ENCODE results near the gene BGN. TPM values are rescaled to one million over a fixed set of nuclear protein-coding genes. Genes with fewer than 3 reads are reported as not detected.

BGN gene
- total RNA-seq, 1 experiment from 2014 or later: 2.9 TPM

DNA sequence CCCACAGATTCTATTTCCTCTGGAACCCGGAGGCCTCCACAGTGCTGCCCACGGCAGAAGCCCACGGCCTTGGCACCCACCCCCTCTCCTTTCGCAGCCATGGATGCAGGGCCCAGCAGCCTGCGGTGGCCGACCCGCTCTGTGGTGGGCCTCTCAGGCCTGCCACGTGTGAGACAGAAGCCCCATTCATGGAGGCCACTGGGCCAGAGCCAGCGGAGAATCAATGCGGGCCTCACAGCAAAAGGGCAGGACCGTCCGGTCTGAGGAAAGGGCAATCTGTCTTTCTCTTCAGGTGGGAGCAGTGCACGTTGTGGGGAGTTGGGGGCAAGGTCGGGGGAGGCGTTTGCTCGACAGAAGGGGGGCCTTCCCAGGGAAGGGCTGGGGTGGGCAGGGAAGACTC, 16.0 kb upstream of the BGN start:
- TF ChIP-seq POLR2AphosphoS5 (IDR thresholded peaks at IDR 0.05; ENCODE audit: low read depth, low read length) (no peak), TCF7L2 (IDR thresholded peaks at IDR 0.05; ENCODE audit: low read depth, low read length) (no peak), SIN3A (IDR thresholded peaks at IDR 0.05; ENCODE audit: borderline replicate concordance, insufficient read depth, low read depth, low read length) (no peak)
- TF ChIP-seq, protein P1, sequence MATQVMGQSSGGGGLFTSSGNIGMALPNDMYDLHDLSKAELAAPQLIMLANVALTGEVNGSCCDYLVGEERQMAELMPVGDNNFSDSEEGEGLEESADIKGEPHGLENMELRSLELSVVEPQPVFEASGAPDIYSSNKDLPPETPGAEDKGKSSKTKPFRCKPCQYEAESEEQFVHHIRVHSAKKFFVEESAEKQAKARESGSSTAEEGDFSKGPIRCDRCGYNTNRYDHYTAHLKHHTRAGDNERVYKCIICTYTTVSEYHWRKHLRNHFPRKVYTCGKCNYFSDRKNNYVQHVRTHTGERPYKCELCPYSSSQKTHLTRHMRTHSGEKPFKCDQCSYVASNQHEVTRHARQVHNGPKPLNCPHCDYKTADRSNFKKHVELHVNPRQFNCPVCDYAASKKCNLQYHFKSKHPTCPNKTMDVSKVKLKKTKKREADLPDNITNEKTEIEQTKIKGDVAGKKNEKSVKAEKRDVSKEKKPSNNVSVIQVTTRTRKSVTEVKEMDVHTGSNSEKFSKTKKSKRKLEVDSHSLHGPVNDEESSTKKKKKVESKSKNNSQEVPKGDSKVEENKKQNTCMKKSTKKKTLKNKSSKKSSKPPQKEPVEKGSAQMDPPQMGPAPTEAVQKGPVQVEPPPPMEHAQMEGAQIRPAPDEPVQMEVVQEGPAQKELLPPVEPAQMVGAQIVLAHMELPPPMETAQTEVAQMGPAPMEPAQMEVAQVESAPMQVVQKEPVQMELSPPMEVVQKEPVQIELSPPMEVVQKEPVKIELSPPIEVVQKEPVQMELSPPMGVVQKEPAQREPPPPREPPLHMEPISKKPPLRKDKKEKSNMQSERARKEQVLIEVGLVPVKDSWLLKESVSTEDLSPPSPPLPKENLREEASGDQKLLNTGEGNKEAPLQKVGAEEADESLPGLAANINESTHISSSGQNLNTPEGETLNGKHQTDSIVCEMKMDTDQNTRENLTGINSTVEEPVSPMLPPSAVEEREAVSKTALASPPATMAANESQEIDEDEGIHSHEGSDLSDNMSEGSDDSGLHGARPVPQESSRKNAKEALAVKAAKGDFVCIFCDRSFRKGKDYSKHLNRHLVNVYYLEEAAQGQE (IDR thresholded peaks at IDR 0.05; ENCODE audit: insufficient read depth in 1 of 2, low read depth in 2 of 2, low read length in 1 of 2): no peak
- TF ChIP-seq, protein P2, sequence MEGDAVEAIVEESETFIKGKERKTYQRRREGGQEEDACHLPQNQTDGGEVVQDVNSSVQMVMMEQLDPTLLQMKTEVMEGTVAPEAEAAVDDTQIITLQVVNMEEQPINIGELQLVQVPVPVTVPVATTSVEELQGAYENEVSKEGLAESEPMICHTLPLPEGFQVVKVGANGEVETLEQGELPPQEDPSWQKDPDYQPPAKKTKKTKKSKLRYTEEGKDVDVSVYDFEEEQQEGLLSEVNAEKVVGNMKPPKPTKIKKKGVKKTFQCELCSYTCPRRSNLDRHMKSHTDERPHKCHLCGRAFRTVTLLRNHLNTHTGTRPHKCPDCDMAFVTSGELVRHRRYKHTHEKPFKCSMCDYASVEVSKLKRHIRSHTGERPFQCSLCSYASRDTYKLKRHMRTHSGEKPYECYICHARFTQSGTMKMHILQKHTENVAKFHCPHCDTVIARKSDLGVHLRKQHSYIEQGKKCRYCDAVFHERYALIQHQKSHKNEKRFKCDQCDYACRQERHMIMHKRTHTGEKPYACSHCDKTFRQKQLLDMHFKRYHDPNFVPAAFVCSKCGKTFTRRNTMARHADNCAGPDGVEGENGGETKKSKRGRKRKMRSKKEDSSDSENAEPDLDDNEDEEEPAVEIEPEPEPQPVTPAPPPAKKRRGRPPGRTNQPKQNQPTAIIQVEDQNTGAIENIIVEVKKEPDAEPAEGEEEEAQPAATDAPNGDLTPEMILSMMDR (IDR thresholded peaks at IDR 0.05): no peak
- ChIA-PET CTCF (no interaction called here), POLR2A (no interaction called here)
- DNase-seq (ENCODE audit: low read depth, low spot score): no peak
- Histone ChIP-seq H3K4me1 (ENCODE audit: control insufficient read depth, insufficient read depth, low read length) (no peaks in the 10 kb centered on the region), H3K36me3 (ENCODE audit: control insufficient read depth, insufficient read depth, low read length) (no peaks in the 10 kb centered on the region), H3K4me3 (ENCODE audit: low read depth in 2 of 2, low read length in 2 of 2) (no peak overlapping the region), H3K27me3 (ENCODE audit: control insufficient read depth, insufficient read depth, low read length) (no peaks in the 10 kb centered on the region), H3K27ac (ENCODE audit: low read length) (no peak overlapping the region), H3K9me3 (ENCODE audit: control insufficient read depth, insufficient read depth, low read depth, low read length) (no peaks in the 10 kb centered on the region)
- BruUV-seq (replicated peaks): no TSS peak
- intact Hi-C loops (cut with micrococcal nuclease; ENCODE audit: unreplicated experiment): no loop called here
- in situ Hi-C loops (cut with HindIII; ENCODE audit: low pct_unique_long_range_greater_than_20kb, low sequenced_read_pairs): no loop called here
- ATAC-seq: no peak

DNA sequence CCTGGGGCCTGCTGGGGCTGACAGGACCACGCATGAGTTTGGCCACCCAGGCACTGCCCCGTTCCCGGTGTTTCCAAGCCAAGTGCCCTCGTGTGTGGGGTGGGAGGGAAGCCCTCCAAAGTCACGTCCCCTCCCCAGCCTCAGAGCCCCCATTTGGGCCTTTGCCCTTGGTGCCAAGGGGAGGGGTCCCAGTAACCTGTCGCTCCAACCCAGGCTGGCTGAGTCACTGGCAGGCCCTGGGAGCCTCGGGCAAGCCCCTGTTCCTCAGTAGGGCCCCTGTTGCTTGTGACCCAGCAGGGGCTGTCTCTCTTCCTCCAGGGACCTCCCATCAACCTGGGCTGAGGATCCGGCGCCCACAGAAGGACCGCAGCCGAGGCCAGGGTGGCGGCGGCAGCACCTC, 13.7 kb upstream of the BGN start:
- no TSS peak for BruUV-seq (replicated peaks)
- Histone ChIP-seq H3K36me3 (ENCODE audit: control insufficient read depth, insufficient read depth, low read length) (no peaks in the 10 kb centered on the region), H3K9me3 (ENCODE audit: control insufficient read depth, insufficient read depth, low read depth, low read length) (no peaks in the 10 kb centered on the region), H3K4me3 (ENCODE audit: low read depth in 2 of 2, low read length in 2 of 2) (no peak overlapping the region), H3K4me1 (ENCODE audit: control insufficient read depth, insufficient read depth, low read length) (no peaks in the 10 kb centered on the region), H3K27ac (ENCODE audit: low read length) (no peak overlapping the region), H3K27me3 (ENCODE audit: control insufficient read depth, insufficient read depth, low read length) (no peaks in the 10 kb centered on the region)
- no peak for TF ChIP-seq SIN3A (IDR thresholded peaks at IDR 0.05; ENCODE audit: borderline replicate concordance, insufficient read depth, low read depth, low read length)
- TF ChIP-seq, protein P2 (IDR thresholded peaks at IDR 0.05): no peak
- no peak for TF ChIP-seq POLR2AphosphoS5 (IDR thresholded peaks at IDR 0.05; ENCODE audit: low read depth, low read length)
- TF ChIP-seq TCF7L2 (IDR thresholded peaks at IDR 0.05; ENCODE audit: low read depth, low read length): no peak
- TF ChIP-seq, protein P1 (IDR thresholded peaks at IDR 0.05; ENCODE audit: insufficient read depth in 1 of 2, low read depth in 2 of 2, low read length in 1 of 2): no peak
- intact Hi-C loops (cut with micrococcal nuclease; ENCODE audit: unreplicated experiment) (no loop called here), in situ Hi-C loops (cut with HindIII; ENCODE audit: low pct_unique_long_range_greater_than_20kb, low sequenced_read_pairs) (no loop called here)
- ChIA-PET CTCF (no interaction called here), POLR2A (no interaction called here)
- DNase-seq (ENCODE audit: low read depth, low spot score): no peak
- no peak for ATAC-seq

All from Panc1 (cell line).